GM23338 (cell line): ENCODE data around the gene IGSF8. TPM values are rescaled to one million over a fixed set of nuclear protein-coding genes. Genes with fewer than 3 reads are reported as not detected.

Source experiments
- ATAC-seq: fragments of 200-7000 bp; cut with Tn5 transposase; 3 replicates; pipeline ENCODE4 v1.9.1; 2020
- DNase-seq: peaks from one replicate; pipeline ENCODE4 v3.0.0-alpha.2; 2015; ENCODE audit warnings: low spot score
- H2AFZ ChIP-seq: fragments of 200-600 bp; sonication (generic); 2 replicates; pipeline ENCODE4 v1.8.0; 2016; ENCODE audit warnings: antibody characterized with exemption, mild to moderate bottlenecking, moderate library complexity
- H3F3A ChIP-seq: fragments of 200-600 bp; sonication (generic); replicated peaks from 2 replicates; pipeline ENCODE4 v1.8.0; 2017; ENCODE audit warnings: antibody characterized with exemption, mixed run types, low read depth
- H3K27ac ChIP-seq: fragments of 200-600 bp; sonication (generic); 2 replicates; pipeline ENCODE4 v1.6.1; 2016; ENCODE audit warnings: low read depth
- H3K27me3 ChIP-seq: fragments of 200-600 bp; sonication (generic); 2 replicates; pipeline ENCODE4 v1.8.0; 2016; ENCODE audit warnings: mild to moderate bottlenecking, mixed run types, moderate library complexity; ENCODE audit not compliant: insufficient read depth
- H3K36me3 ChIP-seq: fragments of 200-600 bp; sonication (generic); 2 replicates; pipeline ENCODE4 v1.8.0; 2016; ENCODE audit warnings: mild to moderate bottlenecking; ENCODE audit not compliant: insufficient read depth
- H3K4me1 ChIP-seq: fragments of 200-600 bp; sonication (generic); 2 replicates; pipeline ENCODE4 v1.8.0; 2016; ENCODE audit warnings: mild to moderate bottlenecking, moderate library complexity; ENCODE audit not compliant: insufficient read depth
- H3K4me2 ChIP-seq: fragments of 200-600 bp; sonication (generic); 2 replicates; pipeline ENCODE4 v1.7.1; 2017; ENCODE audit warnings: mixed run types
- H3K4me3 ChIP-seq: fragments of 200-600 bp; sonication (generic); 2 replicates; pipeline ENCODE4 v1.6.1; 2016; ENCODE audit warnings: mixed run types
- H3K79me2 ChIP-seq: fragments of 200-600 bp; sonication (generic); replicated peaks from 2 replicates; pipeline ENCODE4 v1.8.0; 2017; ENCODE audit warnings: mild to moderate bottlenecking; ENCODE audit not compliant: insufficient read depth
- H3K9me2 ChIP-seq: fragments of 200-600 bp; sonication (generic); 2 replicates; pipeline ENCODE4 v1.8.0; 2017; ENCODE audit not compliant: insufficient read depth
- H4K20me1 ChIP-seq: fragments of 200-600 bp; sonication (generic); replicated peaks from 2 replicates; pipeline ENCODE4 v1.8.0; 2017; ENCODE audit warnings: mild to moderate bottlenecking; ENCODE audit not compliant: insufficient read depth
- H3K27ac Mint-ChIP-seq: 2 replicates; pipeline ENCODE4 v1.8.0; 2020; ENCODE audit warnings: inconsistent platforms, mild to moderate bottlenecking, moderate library complexity, mixed read lengths
- H3K27me3 Mint-ChIP-seq: 3 replicates; pipeline ENCODE4 v1.8.0; 2022; ENCODE audit warnings: low read depth, mild to moderate bottlenecking, moderate library complexity, mixed read lengths, inconsistent platforms; ENCODE audit not compliant: insufficient read depth, poor library complexity
- H3K36me3 Mint-ChIP-seq: 3 replicates; pipeline ENCODE4 v1.8.0; 2021; ENCODE audit warnings: low read depth, mild to moderate bottlenecking, inconsistent platforms, moderate library complexity, mixed read lengths
- H3K4me1 Mint-ChIP-seq: 3 replicates; pipeline ENCODE4 v1.8.0; 2020; ENCODE audit warnings: mild to moderate bottlenecking, inconsistent platforms, mixed read lengths
- H3K4me3 Mint-ChIP-seq: 3 replicates; pipeline ENCODE4 v1.8.0; 2021; ENCODE audit warnings: moderate library complexity, mild to moderate bottlenecking, inconsistent platforms, mixed read lengths
- H3K9me3 Mint-ChIP-seq: 3 replicates; pipeline ENCODE4 v1.8.0; 2020; ENCODE audit warnings: moderate library complexity, mild to moderate bottlenecking, inconsistent platforms, mixed read lengths
- CREB1 ChIP-seq: fragments of 250-450 bp; sonication (Bioruptor Pico); IDR thresholded peaks from 2 replicates; pipeline ENCODE4 v1.5.0; 2020; ENCODE audit warnings: low read depth, mild to moderate bottlenecking, moderate library complexity
- ETS1 ChIP-seq: IDR thresholded peaks from 2 replicates; pipeline ENCODE4 v1.6.1; 2016; ENCODE audit warnings: antibody characterized with exemption
- EZH2 ChIP-seq: fragments of 200-600 bp; sonication (generic); IDR thresholded peaks from one replicate; pipeline ENCODE4 v1.8.0; 2017; ENCODE audit warnings: antibody characterized with exemption, mild to moderate bottlenecking, low read depth; ENCODE audit not compliant: unreplicated experiment
- EZH2phosphoT487 ChIP-seq: fragments of 200-600 bp; sonication (generic); IDR thresholded peaks from one replicate; pipeline ENCODE4 v1.8.1; 2018; ENCODE audit warnings: antibody characterized with exemption; ENCODE audit not compliant: unreplicated experiment
- JUNB ChIP-seq: IDR thresholded peaks from one replicate; pipeline ENCODE4 v1.6.1; 2016; ENCODE audit warnings: antibody characterized with exemption; ENCODE audit not compliant: unreplicated experiment
- NANOG ChIP-seq: IDR thresholded peaks from 2 replicates; pipeline ENCODE4 v1.6.1; 2016; ENCODE audit warnings: antibody characterized with exemption, borderline replicate concordance
- POLR2AphosphoS5 ChIP-seq: IDR thresholded peaks from 2 replicates; pipeline ENCODE4 v1.6.1; 2016; ENCODE audit warnings: antibody characterized with exemption, low read depth
- STAT1 ChIP-seq: IDR thresholded peaks from one replicate; pipeline ENCODE4 v1.6.1; 2016; ENCODE audit warnings: antibody characterized with exemption; ENCODE audit not compliant: unreplicated experiment
- ZNF114 ChIP-seq: fragments of 250-450 bp; sonication (Bioruptor Pico); IDR thresholded peaks from 2 replicates; pipeline ENCODE4 v1.5.0; 2020; ENCODE audit warnings: mild to moderate bottlenecking, moderate library complexity
- ZNF331 ChIP-seq: fragments of 250-450 bp; sonication (Bioruptor Pico); IDR thresholded peaks from 2 replicates; pipeline ENCODE4 v1.5.0; 2020; ENCODE audit warnings: low read depth, mild to moderate bottlenecking, moderate library complexity
- polyA plus RNA-seq: library from polyadenylated mRNA; unstranded; fragments of >200 nt; fragmentation: Nextera tagmentation; extraction: Ambion mirVana; gene quantifications from 2 replicates; pipeline ENCODE4 v1.2.1, GENCODE V29; 2016
- total RNA-seq: library from RNA; depleted of rRNA; stranded (reverse); fragments of >200 nt; shearing (Covaris generic); gene quantifications from 2 replicates; pipeline ENCODE4 v1.2.3, GENCODE V29; 2014
- TF ChIP-seq, protein P1 (sequence below): IDR thresholded peaks from one replicate; pipeline ENCODE4 v1.6.1; 2018; ENCODE audit warnings: antibody characterized with exemption; ENCODE audit not compliant: unreplicated experiment
- TF ChIP-seq, protein P2 (sequence below), 2 experiments: fragments of 200-600 bp in 1 of 2; sonication (generic) in 1 of 2; conservative IDR thresholded peaks; 2 replicates each; pipeline versions ENCODE4 v1.5.1 to v1.6.1; 2016 to 2017; ENCODE audit warnings: antibody characterized with exemption in 2 of 2, low read depth in 2 of 2, mild to moderate bottlenecking in 2 of 2, moderate library complexity in 1 of 2
- TF ChIP-seq, protein P3 (sequence below): fragments of 250-450 bp; sonication (Bioruptor Pico); IDR thresholded peaks from 2 replicates; pipeline ENCODE4 v1.5.0; 2020; ENCODE audit warnings: mild to moderate bottlenecking, moderate library complexity

IGSF8 gene
- total and polyA plus RNA-seq, 2 experiments from 2014 or later: 38.4 to 120 TPM

- H3K4me1 ChIP-seq: peaks cover 64% of the 10 kb centered on the region
- peaks cover 77% of the 10 kb centered on the region for H3K4me1 Mint-ChIP-seq
- H3K27me3 Mint-ChIP-seq: peaks cover 20% of the 10 kb centered on the region
- 0 out of 2 replicates have a peak overlapping the region, but pooled peaks have one; percentile 26 for H3K4me2 ChIP-seq
- H3K27me3 ChIP-seq: no peaks in the 10 kb centered on the region
- H3K36me3 ChIP-seq: no peaks in the 10 kb centered on the region
- H3K27ac Mint-ChIP-seq: no peak overlapping the region
- TF ChIP-seq NANOG: no peak
- TF ChIP-seq, protein P1, sequence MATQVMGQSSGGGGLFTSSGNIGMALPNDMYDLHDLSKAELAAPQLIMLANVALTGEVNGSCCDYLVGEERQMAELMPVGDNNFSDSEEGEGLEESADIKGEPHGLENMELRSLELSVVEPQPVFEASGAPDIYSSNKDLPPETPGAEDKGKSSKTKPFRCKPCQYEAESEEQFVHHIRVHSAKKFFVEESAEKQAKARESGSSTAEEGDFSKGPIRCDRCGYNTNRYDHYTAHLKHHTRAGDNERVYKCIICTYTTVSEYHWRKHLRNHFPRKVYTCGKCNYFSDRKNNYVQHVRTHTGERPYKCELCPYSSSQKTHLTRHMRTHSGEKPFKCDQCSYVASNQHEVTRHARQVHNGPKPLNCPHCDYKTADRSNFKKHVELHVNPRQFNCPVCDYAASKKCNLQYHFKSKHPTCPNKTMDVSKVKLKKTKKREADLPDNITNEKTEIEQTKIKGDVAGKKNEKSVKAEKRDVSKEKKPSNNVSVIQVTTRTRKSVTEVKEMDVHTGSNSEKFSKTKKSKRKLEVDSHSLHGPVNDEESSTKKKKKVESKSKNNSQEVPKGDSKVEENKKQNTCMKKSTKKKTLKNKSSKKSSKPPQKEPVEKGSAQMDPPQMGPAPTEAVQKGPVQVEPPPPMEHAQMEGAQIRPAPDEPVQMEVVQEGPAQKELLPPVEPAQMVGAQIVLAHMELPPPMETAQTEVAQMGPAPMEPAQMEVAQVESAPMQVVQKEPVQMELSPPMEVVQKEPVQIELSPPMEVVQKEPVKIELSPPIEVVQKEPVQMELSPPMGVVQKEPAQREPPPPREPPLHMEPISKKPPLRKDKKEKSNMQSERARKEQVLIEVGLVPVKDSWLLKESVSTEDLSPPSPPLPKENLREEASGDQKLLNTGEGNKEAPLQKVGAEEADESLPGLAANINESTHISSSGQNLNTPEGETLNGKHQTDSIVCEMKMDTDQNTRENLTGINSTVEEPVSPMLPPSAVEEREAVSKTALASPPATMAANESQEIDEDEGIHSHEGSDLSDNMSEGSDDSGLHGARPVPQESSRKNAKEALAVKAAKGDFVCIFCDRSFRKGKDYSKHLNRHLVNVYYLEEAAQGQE: no peak
- TF ChIP-seq, protein P2, sequence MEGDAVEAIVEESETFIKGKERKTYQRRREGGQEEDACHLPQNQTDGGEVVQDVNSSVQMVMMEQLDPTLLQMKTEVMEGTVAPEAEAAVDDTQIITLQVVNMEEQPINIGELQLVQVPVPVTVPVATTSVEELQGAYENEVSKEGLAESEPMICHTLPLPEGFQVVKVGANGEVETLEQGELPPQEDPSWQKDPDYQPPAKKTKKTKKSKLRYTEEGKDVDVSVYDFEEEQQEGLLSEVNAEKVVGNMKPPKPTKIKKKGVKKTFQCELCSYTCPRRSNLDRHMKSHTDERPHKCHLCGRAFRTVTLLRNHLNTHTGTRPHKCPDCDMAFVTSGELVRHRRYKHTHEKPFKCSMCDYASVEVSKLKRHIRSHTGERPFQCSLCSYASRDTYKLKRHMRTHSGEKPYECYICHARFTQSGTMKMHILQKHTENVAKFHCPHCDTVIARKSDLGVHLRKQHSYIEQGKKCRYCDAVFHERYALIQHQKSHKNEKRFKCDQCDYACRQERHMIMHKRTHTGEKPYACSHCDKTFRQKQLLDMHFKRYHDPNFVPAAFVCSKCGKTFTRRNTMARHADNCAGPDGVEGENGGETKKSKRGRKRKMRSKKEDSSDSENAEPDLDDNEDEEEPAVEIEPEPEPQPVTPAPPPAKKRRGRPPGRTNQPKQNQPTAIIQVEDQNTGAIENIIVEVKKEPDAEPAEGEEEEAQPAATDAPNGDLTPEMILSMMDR (conservative IDR thresholded peaks at IDR 0.05; ENCODE audit: low read depth in 2 of 2): no peak
- no peak for TF ChIP-seq ZNF114 (CRISPR knock-in tag)
- TF ChIP-seq, protein P3, sequence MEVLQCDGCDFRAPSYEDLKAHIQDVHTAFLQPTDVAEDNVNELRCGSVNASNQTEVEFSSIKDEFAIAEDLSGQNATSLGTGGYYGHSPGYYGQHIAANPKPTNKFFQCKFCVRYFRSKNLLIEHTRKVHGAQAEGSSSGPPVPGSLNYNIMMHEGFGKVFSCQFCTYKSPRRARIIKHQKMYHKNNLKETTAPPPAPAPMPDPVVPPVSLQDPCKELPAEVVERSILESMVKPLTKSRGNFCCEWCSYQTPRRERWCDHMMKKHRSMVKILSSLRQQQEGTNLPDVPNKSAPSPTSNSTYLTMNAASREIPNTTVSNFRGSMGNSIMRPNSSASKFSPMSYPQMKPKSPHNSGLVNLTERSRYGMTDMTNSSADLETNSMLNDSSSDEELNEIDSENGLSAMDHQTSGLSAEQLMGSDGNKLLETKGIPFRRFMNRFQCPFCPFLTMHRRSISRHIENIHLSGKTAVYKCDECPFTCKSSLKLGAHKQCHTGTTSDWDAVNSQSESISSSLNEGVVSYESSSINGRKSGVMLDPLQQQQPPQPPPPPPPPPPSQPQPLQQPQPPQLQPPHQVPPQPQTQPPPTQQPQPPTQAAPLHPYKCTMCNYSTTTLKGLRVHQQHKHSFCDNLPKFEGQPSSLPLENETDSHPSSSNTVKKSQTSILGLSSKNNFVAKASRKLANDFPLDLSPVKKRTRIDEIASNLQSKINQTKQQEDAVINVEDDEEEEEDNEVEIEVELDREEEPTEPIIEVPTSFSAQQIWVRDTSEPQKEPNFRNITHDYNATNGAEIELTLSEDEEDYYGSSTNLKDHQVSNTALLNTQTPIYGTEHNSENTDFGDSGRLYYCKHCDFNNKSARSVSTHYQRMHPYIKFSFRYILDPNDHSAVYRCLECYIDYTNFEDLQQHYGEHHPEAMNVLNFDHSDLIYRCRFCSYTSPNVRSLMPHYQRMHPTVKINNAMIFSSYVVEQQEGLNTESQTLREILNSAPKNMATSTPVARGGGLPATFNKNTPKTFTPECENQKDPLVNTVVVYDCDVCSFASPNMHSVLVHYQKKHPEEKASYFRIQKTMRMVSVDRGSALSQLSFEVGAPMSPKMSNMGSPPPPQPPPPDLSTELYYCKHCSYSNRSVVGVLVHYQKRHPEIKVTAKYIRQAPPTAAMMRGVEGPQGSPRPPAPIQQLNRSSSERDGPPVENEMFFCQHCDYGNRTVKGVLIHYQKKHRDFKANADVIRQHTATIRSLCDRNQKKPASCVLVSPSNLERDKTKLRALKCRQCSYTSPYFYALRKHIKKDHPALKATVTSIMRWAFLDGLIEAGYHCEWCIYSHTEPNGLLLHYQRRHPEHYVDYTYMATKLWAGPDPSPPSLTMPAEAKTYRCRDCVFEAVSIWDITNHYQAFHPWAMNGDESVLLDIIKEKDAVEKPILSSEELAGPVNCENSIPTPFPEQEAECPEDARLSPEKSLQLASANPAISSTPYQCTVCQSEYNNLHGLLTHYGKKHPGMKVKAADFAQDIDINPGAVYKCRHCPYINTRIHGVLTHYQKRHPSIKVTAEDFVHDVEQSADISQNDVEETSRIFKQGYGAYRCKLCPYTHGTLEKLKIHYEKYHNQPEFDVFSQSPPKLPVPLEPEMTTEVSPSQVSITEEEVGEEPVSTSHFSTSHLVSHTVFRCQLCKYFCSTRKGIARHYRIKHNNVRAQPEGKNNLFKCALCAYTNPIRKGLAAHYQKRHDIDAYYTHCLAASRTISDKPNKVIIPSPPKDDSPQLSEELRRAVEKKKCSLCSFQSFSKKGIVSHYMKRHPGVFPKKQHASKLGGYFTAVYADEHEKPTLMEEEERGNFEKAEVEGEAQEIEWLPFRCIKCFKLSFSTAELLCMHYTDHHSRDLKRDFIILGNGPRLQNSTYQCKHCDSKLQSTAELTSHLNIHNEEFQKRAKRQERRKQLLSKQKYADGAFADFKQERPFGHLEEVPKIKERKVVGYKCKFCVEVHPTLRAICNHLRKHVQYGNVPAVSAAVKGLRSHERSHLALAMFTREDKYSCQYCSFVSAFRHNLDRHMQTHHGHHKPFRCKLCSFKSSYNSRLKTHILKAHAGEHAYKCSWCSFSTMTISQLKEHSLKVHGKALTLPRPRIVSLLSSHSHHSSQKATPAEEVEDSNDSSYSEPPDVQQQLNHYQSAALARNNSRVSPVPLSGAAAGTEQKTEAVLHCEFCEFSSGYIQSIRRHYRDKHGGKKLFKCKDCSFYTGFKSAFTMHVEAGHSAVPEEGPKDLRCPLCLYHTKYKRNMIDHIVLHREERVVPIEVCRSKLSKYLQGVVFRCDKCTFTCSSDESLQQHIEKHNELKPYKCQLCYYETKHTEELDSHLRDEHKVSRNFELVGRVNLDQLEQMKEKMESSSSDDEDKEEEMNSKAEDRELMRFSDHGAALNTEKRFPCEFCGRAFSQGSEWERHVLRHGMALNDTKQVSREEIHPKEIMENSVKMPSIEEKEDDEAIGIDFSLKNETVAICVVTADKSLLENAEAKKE (CRISPR knock-in tag): no peak
- TF ChIP-seq CREB1: no peak
- TF ChIP-seq EZH2: no peak
- TF ChIP-seq ZNF331 (CRISPR knock-in tag): no peak
- TF ChIP-seq EZH2phosphoT487: no peak
- no peak for TF ChIP-seq JUNB
- no peak for TF ChIP-seq POLR2AphosphoS5
- TF ChIP-seq STAT1: no peak
- TF ChIP-seq ETS1: no peak
- no peaks in the 10 kb centered on the region for H3K9me3 Mint-ChIP-seq
- H3F3A ChIP-seq: no peaks in the 10 kb centered on the region
- H3K36me3 Mint-ChIP-seq: no peaks in the 10 kb centered on the region; the same call in 2 of the 3 replicates
- H3K79me2 ChIP-seq: peaks cover 4% of the 10 kb centered on the region; the same call in 1 of the 2 replicates
- DNase-seq (no peak), ATAC-seq (peak; percentile 11)
- no peaks in the 10 kb centered on the region for H4K20me1 ChIP-seq
- peak overlapping the region; percentile 85 for H2AFZ ChIP-seq
- H3K9me2 ChIP-seq: no peaks in the 10 kb centered on the region
- H3K4me3 Mint-ChIP-seq: no peak overlapping the region
- no peak overlapping the region for H3K27ac ChIP-seq
- H3K4me3 ChIP-seq: no peak overlapping the region
Measured at GRCh38 chr1:160114085-160114484, 15.7 kb upstream of the IGSF8 start.
